NCI-H510A (cell line): ENCODE data around the gene P2RX2.
A peak's percentile ranks its signal among the peaks of the same experiment; 100 is the strongest.

Experiments
- DNase-seq: peaks from one replicate; lab custom pipeline; 2025; lab: John Stamatoyannopoulos, UW

P2RX2 gene

GRCh38 chr12:132603240-132604150 lies 15.1 kb upstream of the P2RX2 start:
- DNase-seq: no peak

- DNase-seq: no peak
These were observed 14.4 kb upstream of the P2RX2 start for GRCh38 chr12:132604151-132604618.

GRCh38 chr12:132604668-132605441 lies 13.7 kb upstream of the P2RX2 start:
- no peak for DNase-seq

- no peak for DNase-seq
These were observed 12.7 kb upstream of the P2RX2 start for GRCh38 chr12:132605892-132606291.

- no peak for DNase-seq
These were observed 12.1 kb upstream of the P2RX2 start for GRCh38 chr12:132606466-132606865.

- DNase-seq: no peak
These were observed 11.6 kb upstream of the P2RX2 start for GRCh38 chr12:132606927-132607326.

- no peak for DNase-seq
These were observed 10.1 kb upstream of the P2RX2 start for GRCh38 chr12:132608231-132609171.

- peak; percentile 59 for DNase-seq
These were observed 8.4 kb upstream of the P2RX2 start, which contains the start of gene LRCOL1 for GRCh38 chr12:132610051-132610759. Gene LRCOL1 (minus strand): TSS chr12:132610582. CDS start chr12:132606251, 4,331 bp downstream.

- no peak for DNase-seq
These were observed 7.5 kb upstream of the P2RX2 start for GRCh38 chr12:132610866-132611602.

GRCh38 chr12:132611620-132612019 lies 7.0 kb upstream of the P2RX2 start:
- no peak for DNase-seq

- DNase-seq: no peak
These were observed 4.5 kb upstream of the P2RX2 start for GRCh38 chr12:132614029-132614428.

- DNase-seq: peak; percentile 46
These were observed 3.6 kb upstream of the P2RX2 start for GRCh38 chr12:132614861-132615578.

- no peak for DNase-seq
These were observed 3.0 kb upstream of the P2RX2 start for GRCh38 chr12:132615579-132616038.

GRCh38 chr12:132617135-132617701 lies 1.4 kb upstream of the P2RX2 start:
- no peak for DNase-seq

- no peak for DNase-seq
These were observed 524 bp upstream of the P2RX2 start for GRCh38 chr12:132617822-132618682.

- no peak for DNase-seq
These were observed 452 bp downstream of the P2RX2 start for GRCh38 chr12:132619071-132619385.

- no peak for DNase-seq
These were observed 973 bp downstream of the P2RX2 start for GRCh38 chr12:132619386-132620112.
